SK-N-SH treated with all-trans-retinoic acid at 6 μM for 48 hours (cell line): Measurements from ENCODE around the gene PGM5.

Source experiments
- ATAC-seq: fragments of 200-7000 bp; cut with Tn5 transposase; 3 replicates; pipeline ENCODE4 v1.9.1; 2020; ENCODE audit warnings: mild to moderate bottlenecking, moderate library complexity
- ARNTL ChIP-seq: fragments of 450-650 bp; formaldehyde crosslinking; IDR thresholded peaks from 2 replicates; pipeline ENCODE4 v1.5.0; 2020; ENCODE audit warnings: low read depth, mild to moderate bottlenecking, moderate library complexity, borderline replicate concordance
- BACH2 ChIP-seq: fragments of 250-450 bp; sonication (Bioruptor Pico); IDR thresholded peaks from 2 replicates; pipeline ENCODE4 v1.9.0; 2021; ENCODE audit warnings: mild to moderate bottlenecking, borderline replicate concordance
- CREB5 ChIP-seq: fragments of 250-450 bp; sonication (Bioruptor Pico); IDR thresholded peaks from 2 replicates; pipeline ENCODE4 v1.5.1; 2020; ENCODE audit warnings: low read depth, mild to moderate bottlenecking, moderate library complexity
- CSDC2 ChIP-seq: fragments of 250-450 bp; sonication (Bioruptor Pico); IDR thresholded peaks from 2 replicates; pipeline ENCODE4 v1.5.0; 2020; ENCODE audit warnings: mild to moderate bottlenecking, moderate library complexity
- CSRNP3 ChIP-seq: fragments of 250-450 bp; sonication (Bioruptor Pico); IDR thresholded peaks from 2 replicates; pipeline ENCODE4 v1.5.1; 2021; ENCODE audit warnings: mild to moderate bottlenecking, moderate library complexity
- ESRRG ChIP-seq: fragments of 250-450 bp; sonication (Bioruptor Pico); IDR thresholded peaks from 2 replicates; pipeline ENCODE4 v1.6.1; 2021; ENCODE audit warnings: mild to moderate bottlenecking
- GLIS3 ChIP-seq: fragments of 250-450 bp; sonication (Bioruptor Pico); IDR thresholded peaks from 2 replicates; pipeline ENCODE4 v1.5.0; 2020; ENCODE audit warnings: mild to moderate bottlenecking, moderate library complexity
- ISL1 ChIP-seq: fragments of 250-450 bp; sonication (Bioruptor Pico); IDR thresholded peaks from 2 replicates; pipeline ENCODE4 v2.1.2; 2022; ENCODE audit warnings: mild to moderate bottlenecking, moderate library complexity
- OSR1 ChIP-seq: fragments of 250-450 bp; sonication (Bioruptor Pico); IDR thresholded peaks from 2 replicates; pipeline ENCODE4 v1.8.0; 2022; ENCODE audit warnings: moderate library complexity, mild to moderate bottlenecking, inconsistent platforms
- PATZ1 ChIP-seq: fragments of 250-450 bp; sonication (Bioruptor Pico); IDR thresholded peaks from 2 replicates; pipeline ENCODE4 v1.8.0; 2020; ENCODE audit warnings: mild to moderate bottlenecking, moderate library complexity, borderline replicate concordance
- POU6F1 ChIP-seq: fragments of 250-450 bp; sonication (Bioruptor Pico); IDR thresholded peaks from 2 replicates; pipeline ENCODE4 v1.8.0; 2021; ENCODE audit warnings: low read depth, mild to moderate bottlenecking, moderate library complexity, borderline replicate concordance
- RARB ChIP-seq: fragments of 250-450 bp; sonication (Bioruptor Pico); IDR thresholded peaks from 2 replicates; pipeline ENCODE4 v1.8.0; 2021; ENCODE audit warnings: mild to moderate bottlenecking, moderate library complexity
- SNAI2 ChIP-seq: fragments of 250-450 bp; sonication (Bioruptor Pico); IDR thresholded peaks from 2 replicates; pipeline ENCODE4 v1.5.0; 2020; ENCODE audit warnings: mild to moderate bottlenecking, moderate library complexity
- TCF4 ChIP-seq: fragments of 250-450 bp; sonication (Bioruptor Pico); IDR thresholded peaks from 2 replicates; pipeline ENCODE4 v1.8.0; 2021; ENCODE audit warnings: mild to moderate bottlenecking, moderate library complexity, borderline replicate concordance
- TSHZ2 ChIP-seq: fragments of 250-450 bp; sonication (Bioruptor Pico); IDR thresholded peaks from 2 replicates; pipeline ENCODE4 v1.5.0; 2020; ENCODE audit warnings: mild to moderate bottlenecking, moderate library complexity
- ZC3H10 ChIP-seq: fragments of 250-450 bp; sonication (Bioruptor Pico); IDR thresholded peaks from 2 replicates; pipeline ENCODE4 v1.5.1; 2021; ENCODE audit warnings: mild to moderate bottlenecking, moderate library complexity
- ZFP3 ChIP-seq: fragments of 250-450 bp; sonication (Bioruptor Pico); IDR thresholded peaks from 2 replicates; pipeline ENCODE4 v1.5.0; 2020; ENCODE audit warnings: mild to moderate bottlenecking, moderate library complexity
- ZFP30 ChIP-seq: fragments of 450-650 bp; formaldehyde crosslinking; IDR thresholded peaks from 2 replicates; pipeline ENCODE4 v1.5.0; 2022; ENCODE audit warnings: mild to moderate bottlenecking, moderate library complexity
- ZNF70 ChIP-seq: fragments of 450-650 bp; formaldehyde crosslinking; IDR thresholded peaks from 2 replicates; pipeline ENCODE4 v1.5.0; 2020; ENCODE audit warnings: mild to moderate bottlenecking, moderate library complexity

The PGM5 gene

GRCh38 chr9:68496356-68496755 is 139.9 kb downstream of the PGM5 start (continued):
- TF ChIP-seq ZFP3 (CRISPR knock-in tag) (no peak), ESRRG (CRISPR knock-in tag) (no peak), GLIS3 (no peak), ZC3H10 (CRISPR knock-in tag) (no peak)
- TF ChIP-seq, all 23 proteins: peak for 0

GRCh38 chr9:68497629-68498028 is 141.2 kb downstream of the PGM5 start:
- no peak for ATAC-seq
- no peak for TF ChIP-seq TSHZ2 (CRISPR knock-in tag)

- TF ChIP-seq CSDC2 (CRISPR knock-in tag) (no peak), CREB5 (CRISPR knock-in tag) (no peak), ZFP30 (no peak), SNAI2 (CRISPR knock-in tag) (no peak), BACH2 (CRISPR knock-in tag) (no peak), ARNTL (CRISPR knock-in tag) (no peak), TSHZ2 (CRISPR knock-in tag) (no peak), RARB (no peak), ESRRG (CRISPR knock-in tag) (no peak), ISL1 (CRISPR knock-in tag) (no peak), PATZ1 (CRISPR knock-in tag) (no peak), TCF4 (CRISPR knock-in tag) (no peak), ZNF70 (no peak), ZFP3 (CRISPR knock-in tag) (no peak), POU6F1 (CRISPR knock-in tag) (no peak), CSRNP3 (CRISPR knock-in tag) (no peak), GLIS3 (no peak), ZC3H10 (CRISPR knock-in tag) (no peak), OSR1 (no peak)
- no peak for ATAC-seq
Measured at GRCh38 chr9:68498816-68499215, 142.4 kb downstream of the PGM5 start.
